Heart right ventricle (tissue), 16 donors: ENCODE results near the gene OSBPL6. TPM values are rescaled to one million over a fixed set of nuclear protein-coding genes. Genes with fewer than 3 reads are reported as not detected.

Source experiments
- ATAC-seq, 8 donors: fragments of 200-7000 bp; cut with Tn5 transposase; one replicate each; pipeline ENCODE4 v1.9.1; 2020; ENCODE audit warnings: mild to moderate bottlenecking in 8 of 8, moderate library complexity in 8 of 8, moderate number of reproducible peaks in 1 of 8
- DNase-seq, 2 donors: peaks; one replicate each; pipeline ENCODE4 v3.0.0-alpha.2; 2020
- H3K27ac ChIP-seq, 10 donors: fragments of 200-600 bp; sonication (generic) in 2 of 10; one replicate each; pipeline versions ENCODE4 v1.5.0 to v1.8.0; 2020 to 2022; ENCODE audit warnings: mild to moderate bottlenecking in 3 of 10
- H3K27me3 ChIP-seq, 7 donors: fragments of 200-600 bp; one replicate each; pipeline ENCODE4 v1.8.0; 2021 to 2022; ENCODE audit warnings: mild to moderate bottlenecking in 2 of 7
- H3K36me3 ChIP-seq, 9 donors: fragments of 200-600 bp; sonication (generic) in 1 of 9; one replicate each; pipeline versions ENCODE4 v1.5.0 to v1.8.0; 2020 to 2022; ENCODE audit warnings: mild to moderate bottlenecking in 2 of 9
- H3K4me1 ChIP-seq, 9 donors: fragments of 200-600 bp; sonication (generic) in 1 of 9; one replicate each; pipeline versions ENCODE4 v1.5.0 to v1.8.0; 2020 to 2022; ENCODE audit warnings: mild to moderate bottlenecking in 4 of 9
- H3K4me3 ChIP-seq, 10 donors: fragments of 200-600 bp; sonication (generic) in 2 of 10; one replicate each; pipeline versions ENCODE4 v1.5.0 to v1.8.0; 2020 to 2022; ENCODE audit warnings: mild to moderate bottlenecking in 7 of 10, moderate library complexity in 2 of 10
- H3K9me3 ChIP-seq, 11 donors: fragments of 200-600 bp in 10 of 11; sonication (generic) in 2 of 11; one replicate each; pipeline versions ENCODE4 v1.5.0 to v1.8.0; 2013 to 2022; ENCODE audit warnings: mild to moderate bottlenecking in 2 of 11, control low read depth in 1 of 11, moderate library complexity in 1 of 11
- CTCF ChIP-seq, 9 donors: fragments of 200-600 bp; sonication (generic) in 2 of 9; IDR thresholded peaks; one replicate each; pipeline versions ENCODE4 v1.5.0 to v1.8.0; 2021 to 2022; ENCODE audit warnings: antibody characterized with exemption in 9 of 9, mild to moderate bottlenecking in 5 of 9, moderate library complexity in 1 of 9
- WGBS, 2 donors: extraction: QIAGEN DNeasy Blood & Tissue Kit; methylation state at CpG; one replicate each; pipeline ENCODE4 v1.1.7; 2013; ENCODE audit warnings: inconsistent platforms in 1 of 2; 5-methylcytosine and 5-hydroxymethylcytosine counted together
- intact Hi-C, 10 donors: fragments of 100-400 bp; cut with DNase I; formaldehyde crosslinking; loops; one replicate each; pipeline versions ENCODE4 v1.11.1 to v1.14.2; 2022
- polyA plus RNA-seq, 2 donors: library from polyadenylated mRNA; stranded (reverse); fragments of 200-250 nt; gene quantifications; one replicate each; pipeline ENCODE4 v1.2.3, GENCODE V29; 2013
- total RNA-seq, 10 donors: library from RNA; stranded (reverse); fragmentation: NEBNext Ultra II Directional in 3 of 10; extraction: Animal tissue kit (Norgen Biotek cat#: 25700) in 3 of 10; gene quantifications; one replicate each; pipeline versions ENCODE4 v1.2.1 to v1.2.4, GENCODE V29; 2021 to 2023
- donor health status: Arrhythmogenic right ventricular cardiomyopathy.
- donor health status: ischemic (EF 13 %, LVEDD 7.1; RV severe dilation, severe dysfunction).
- donor health status: healthy with polysubstance abuse.
- donor health status: DM: no; HTN: yes; CAD: no.
- donor health status: DM: no; HTN: no; CAD: no.
- donor health status: ischemic (EF 25% LVEDD 6.9; RV normal size, moderate dysfunction).
- donor health status: ischemic (EF 25% LVEDD 5.7; RV mildly dilated, moderate dysfunction).
- donor health status: healthy.
- donor health status: DM: yes; HTN: yes; CAD: no.
- donor health status: Ischemic cardiomyopathy.
- donor health status: ischemic (EF 35%, LVEDD 5.7; RV mildly dilated, moderate dysfunction).
- donor health status: nonischemic (EF 11% LVEDD 7.7; RV severe dilation, severe dysfunction).
- donor health status: DM: yes; HTN: yes; CAD: no.
- donor health status: PGD.
- donor health status: ischemic (EF 29% LVEDD 5.4; RV normal size, mild dysfunction).
- donor health status: nonischemic (EF 23%, LVEDD 6.1; RV moderate dilation, normal function).

Gene OSBPL6
- total and polyA plus RNA-seq, 12 donors = 1.1 to 8.0 (median 4.4) TPM

DNA sequence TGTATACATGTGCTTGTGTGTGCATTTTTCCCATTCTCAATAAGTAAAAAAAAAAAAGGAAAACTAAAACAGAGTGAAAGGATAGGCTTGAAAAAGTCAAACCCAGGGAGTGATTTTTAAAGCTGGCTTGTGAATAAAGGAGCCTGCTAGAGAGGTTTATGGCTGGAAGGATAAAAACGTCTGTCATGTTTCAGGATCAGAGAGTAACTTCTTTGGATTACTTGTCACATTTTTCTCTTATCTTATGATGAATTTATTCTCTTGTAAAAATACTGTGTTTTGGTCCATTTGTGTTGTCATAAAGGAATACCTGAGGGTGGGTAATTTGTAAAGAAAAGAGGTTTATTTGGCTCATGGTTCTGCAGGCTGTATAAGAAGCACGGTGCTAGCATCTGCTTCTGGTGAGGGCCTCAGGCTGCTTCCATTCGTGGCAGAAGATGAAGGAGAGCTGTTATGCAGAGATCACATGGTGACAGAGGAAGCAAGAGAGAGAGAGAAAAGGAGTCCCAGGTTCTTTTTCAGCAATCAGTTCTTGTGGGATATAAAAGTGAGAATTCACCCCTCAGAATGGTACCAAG is 89.1 kb downstream of the OSBPL6 start:
- H3K4me3 ChIP-seq = no peak overlapping the region
- no peaks in the 10 kb centered on the region for H3K9me3 ChIP-seq
- H3K4me1 ChIP-seq = peaks cover 0 to 20% (median 0%) of the 10 kb centered on the region in 9 donors
- DNase-seq (no peak), ATAC-seq (no peak)
- 76 to 84% methylated on average over 3 of the region's 3 CpGs for WGBS, 2 donors
- H3K36me3 ChIP-seq = no peaks in the 10 kb centered on the region
- no peak for TF ChIP-seq CTCF (IDR thresholded peaks at IDR 0.05)
- no peaks in the 10 kb centered on the region for H3K27me3 ChIP-seq
- intact Hi-C loops = loop anchor here in 6 of 10 donors (2.0 to 10.0 kb wide), 6 partner anchors 91 to 171 kb away; partner anchors contain the start of genes RBM45 (in 3 of the 6) and OSBPL6 (in 1 of the 6)
- H3K27ac ChIP-seq = no peak overlapping the region

DNA sequence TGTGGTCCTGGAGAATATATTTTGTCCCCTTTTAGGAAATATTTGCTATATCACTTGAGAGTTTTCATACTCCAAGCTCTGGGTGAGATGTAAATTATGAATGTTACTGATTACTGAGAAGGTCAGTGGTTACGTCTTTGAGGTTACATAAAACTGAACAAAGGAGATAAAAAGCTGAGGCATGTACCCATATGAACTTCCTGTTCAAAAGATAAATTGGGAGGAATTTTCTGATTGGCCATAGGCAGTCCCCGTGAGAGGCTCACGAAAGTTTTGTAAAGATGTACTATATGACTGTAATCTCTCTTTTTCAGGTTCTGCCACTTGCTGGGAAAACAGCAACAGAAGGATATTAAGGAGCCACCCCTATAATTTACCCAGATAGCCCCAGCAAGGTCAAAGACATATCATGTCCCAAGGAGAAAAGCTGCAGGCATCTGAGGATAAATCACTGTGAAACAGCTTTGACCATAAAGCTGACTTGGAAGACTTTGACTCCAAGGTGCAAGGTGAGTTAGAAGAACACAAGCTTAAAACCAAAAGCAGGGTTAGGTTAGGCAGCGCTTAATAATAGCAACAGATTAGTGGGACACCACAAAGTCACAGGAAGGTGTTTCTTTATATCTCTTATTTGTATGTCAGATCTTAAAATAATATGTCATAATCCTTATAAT is 90.4 kb downstream of the OSBPL6 start:
- no peak for DNase-seq
- no peak overlapping the region for H3K4me3 ChIP-seq
- no peaks in the 10 kb centered on the region for H3K9me3 ChIP-seq
- no peak for ATAC-seq
- no peak for TF ChIP-seq CTCF (IDR thresholded peaks at IDR 0.05)
- 75 to 88% methylated on average over 4 of the region's 4 CpGs for WGBS, 2 donors
- no peaks in the 10 kb centered on the region for H3K27me3 ChIP-seq
- H3K36me3 ChIP-seq = no peaks in the 10 kb centered on the region
- intact Hi-C loops = loop anchor here in 6 of 10 donors (5.0 to 10.0 kb wide), 5 partner anchors 92 to 172 kb away; partner anchors contain the start of genes RBM45 (in 3 of the 6) and OSBPL6 (in 1 of the 6)
- no peak overlapping the region for H3K27ac ChIP-seq
- H3K4me1 ChIP-seq = peaks cover 0 to 15% (median 0%) of the 10 kb centered on the region in 9 donors

GRCh38 chr2:178285287-178285615 is 90.9 kb downstream of the OSBPL6 start:
- no peak overlapping the region for H3K27ac ChIP-seq
- intact Hi-C loops = loop anchor here in 1 of 10 donors (10.0 kb wide), 1 partner anchor 170 kb away; the partner anchor contains the start of gene RBM45
- no peaks in the 10 kb centered on the region for H3K36me3 ChIP-seq
- DNase-seq = no peak
- no peak for TF ChIP-seq CTCF (IDR thresholded peaks at IDR 0.05)
- WGBS, 2 donors = 49 to 63% methylated on average over 1 of the region's 1 CpG
- H3K4me1 ChIP-seq = peaks cover 0 to 15% (median 0%) of the 10 kb centered on the region in 9 donors
- no peak overlapping the region for H3K4me3 ChIP-seq
- H3K9me3 ChIP-seq = no peaks in the 10 kb centered on the region
- ATAC-seq = no peak
- no peaks in the 10 kb centered on the region for H3K27me3 ChIP-seq

DNA sequence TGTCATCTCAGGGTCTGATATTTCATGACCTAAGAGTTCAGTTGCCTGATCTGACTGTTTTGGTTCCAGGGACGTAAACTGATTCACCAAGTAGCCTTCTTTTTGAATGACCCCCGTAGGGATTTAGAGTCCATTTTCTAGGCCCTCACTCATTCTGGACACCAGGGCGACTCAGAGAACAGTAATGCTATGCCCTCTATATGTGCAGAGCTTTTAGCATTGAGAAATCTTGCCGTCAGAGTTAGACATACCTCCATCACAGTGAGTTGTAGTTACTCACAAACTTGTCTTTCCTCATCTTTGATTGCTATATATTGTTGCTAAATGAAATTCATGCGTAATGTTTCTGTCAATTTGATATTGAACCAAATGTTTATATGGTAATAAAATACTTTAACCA is 92.3 kb downstream of the OSBPL6 start:
- WGBS, 2 donors = 69 to 71% methylated on average over 5 of the region's 5 CpGs
- DNase-seq (no peak), ATAC-seq (no peak)
- Histone ChIP-seq H3K27me3 (no peaks in the 10 kb centered on the region), H3K36me3 (no peaks in the 10 kb centered on the region), H3K4me3 (no peak overlapping the region), H3K4me1 (peaks cover 0 to 15% (median 0%) of the 10 kb centered on the region in 9 donors), H3K27ac (no peak overlapping the region), H3K9me3 (peaks cover 0 to 3% (median 0%) of the 10 kb centered on the region in 11 donors)
- no peak for TF ChIP-seq CTCF (IDR thresholded peaks at IDR 0.05)
- intact Hi-C loops = loop anchor here in 1 of 10 donors (10.0 kb wide), 1 partner anchor 172 kb away; the partner anchor contains the start of gene RBM45
